GM21447 (cell line): ENCODE results near the gene SHB.

Experiments
- ATAC-seq: cut with Tn5 transposase; IDR thresholded peaks from one replicate; pipeline ENCODE4 v1.9.1; 2021; ENCODE audit not compliant: unreplicated experiment

The SHB gene

DNA sequence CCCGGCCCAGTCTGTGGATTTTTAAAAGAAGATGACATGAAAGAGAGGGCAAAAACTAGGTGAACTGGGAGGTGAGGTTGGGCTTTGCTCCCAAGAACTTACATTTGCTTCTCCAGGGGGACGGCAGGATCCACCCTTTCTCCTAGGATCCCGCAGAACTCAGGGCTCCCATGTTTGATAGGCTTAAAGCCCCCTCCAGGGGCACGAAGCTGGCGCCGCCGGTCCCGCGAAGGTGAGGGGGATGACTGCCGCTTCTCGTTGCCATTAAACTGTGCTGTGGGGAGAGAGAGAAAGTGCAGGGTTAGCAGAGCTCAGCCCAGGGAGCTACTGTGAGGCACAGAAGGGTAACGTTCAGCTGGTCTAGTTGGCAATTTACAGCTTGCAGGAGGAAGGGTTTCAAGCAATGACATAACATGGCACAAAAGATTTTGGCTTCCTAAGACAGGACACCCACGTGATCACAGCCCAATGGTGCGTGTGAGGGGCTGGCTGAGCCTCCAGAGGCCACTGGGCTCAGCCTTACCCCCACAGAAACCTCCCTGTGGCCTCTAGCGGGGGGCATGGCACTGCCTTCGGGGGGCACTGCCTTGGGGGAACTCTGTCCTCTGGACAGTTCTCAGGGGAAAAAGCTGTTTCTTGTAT lies 113.1 kb downstream of the SHB start:
- ATAC-seq, result no peak

- ATAC-seq, result peak; percentile 53
Measured at GRCh38 chr9:37954581-37954981, 114.4 kb downstream of the SHB start.

DNA sequence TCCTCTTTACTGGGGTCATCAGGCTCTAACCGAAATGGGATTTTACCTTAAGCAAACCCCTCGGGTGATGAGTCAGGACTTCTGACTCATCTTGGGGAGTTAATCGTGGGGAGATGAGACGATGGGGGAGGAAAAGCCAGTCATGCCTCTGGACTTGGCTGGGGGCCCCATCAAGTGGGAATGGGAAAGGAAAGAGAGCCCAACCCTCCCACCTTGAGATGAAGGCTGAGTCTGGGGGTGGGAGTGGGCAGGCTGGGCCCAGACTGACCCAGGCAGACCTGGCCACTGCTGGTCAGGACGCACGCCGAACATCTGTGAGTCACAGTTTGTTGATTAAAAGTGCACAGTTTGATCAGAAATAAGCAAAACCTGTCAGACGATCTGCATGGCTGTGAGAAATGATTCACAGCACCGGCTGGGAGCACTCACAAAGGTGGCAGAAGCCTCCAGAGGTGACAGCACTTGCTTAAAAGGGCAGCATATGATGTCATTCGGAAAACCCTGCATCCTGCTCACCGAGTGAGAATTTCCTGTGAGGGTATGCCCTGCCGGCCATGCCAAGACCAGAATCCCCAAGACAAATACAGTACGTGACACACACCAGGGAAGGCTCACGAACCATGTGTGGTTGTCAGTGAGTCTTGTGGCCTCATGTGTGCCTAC lies 115.1 kb downstream of the SHB start:
- ATAC-seq, result peak; percentile 78

DNA sequence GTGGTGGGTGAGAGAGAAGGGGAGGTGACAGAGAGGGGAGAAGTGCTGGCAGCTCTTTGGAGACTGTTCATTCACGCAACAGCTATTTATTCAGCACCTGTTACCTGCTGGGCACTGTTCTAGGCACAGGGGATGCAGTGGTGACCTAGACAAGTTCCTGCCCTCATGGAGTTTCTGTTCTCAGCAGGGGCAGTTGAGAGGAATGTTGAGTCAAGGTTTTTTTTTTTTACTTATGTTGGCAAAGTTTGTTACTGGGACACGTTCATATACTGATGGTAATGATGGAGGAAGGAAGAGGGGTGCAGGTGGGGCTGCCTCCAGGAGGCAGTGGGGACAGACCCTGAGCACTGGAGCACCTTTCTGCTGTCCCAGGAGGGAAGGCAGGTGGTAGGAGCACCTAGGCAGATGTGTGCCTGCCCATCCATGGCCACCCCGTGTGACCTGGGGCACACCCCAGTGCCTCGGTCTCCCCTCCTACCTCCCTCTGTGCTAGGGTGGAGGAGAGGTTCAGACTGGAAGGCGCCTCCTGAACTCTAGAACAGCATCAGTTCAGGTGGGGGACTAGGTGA lies 115.7 kb downstream of the SHB start:
- no peak for ATAC-seq

GRCh38 chr9:37952731-37953130 lies 116.3 kb downstream of the SHB start:
- no peak for ATAC-seq

DNA sequence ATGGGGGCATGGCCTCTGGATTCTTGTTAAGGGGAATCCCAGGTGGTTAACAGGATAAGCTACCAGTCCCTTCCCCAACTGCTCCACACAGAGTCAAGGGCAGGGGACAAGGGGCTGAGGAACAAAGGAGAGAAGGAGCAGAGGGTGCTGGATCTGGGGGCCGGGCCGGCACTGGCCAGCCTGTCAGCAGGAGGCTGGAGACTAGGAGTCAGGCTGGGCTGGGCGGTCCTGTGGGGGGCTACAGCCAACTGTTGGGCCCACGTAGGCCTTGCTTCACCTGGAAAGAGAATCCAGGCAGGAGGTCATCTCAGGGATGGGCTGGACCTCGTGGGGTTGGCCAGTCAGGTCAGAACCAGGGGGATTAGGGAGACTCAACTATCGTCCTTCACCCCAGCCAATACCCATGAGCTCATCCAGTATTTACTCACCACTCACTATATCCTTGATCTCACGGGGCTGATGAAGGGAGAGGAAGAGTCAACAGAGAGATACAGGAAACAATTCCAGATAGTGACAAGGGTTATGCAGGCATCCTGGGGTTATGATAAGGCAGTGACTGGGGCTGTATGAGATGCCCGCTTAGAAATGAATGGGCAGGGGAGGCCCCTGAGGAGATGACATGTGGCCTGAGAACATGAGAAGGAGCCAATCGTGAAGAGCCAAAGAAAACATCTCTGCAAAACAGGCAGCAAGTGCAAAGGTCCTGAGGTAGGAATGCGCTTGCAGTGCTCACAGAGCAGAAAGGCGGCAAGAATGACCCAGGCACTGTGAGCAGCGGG lies 117.2 kb downstream of the SHB start:
- ATAC-seq, result no peak

DNA sequence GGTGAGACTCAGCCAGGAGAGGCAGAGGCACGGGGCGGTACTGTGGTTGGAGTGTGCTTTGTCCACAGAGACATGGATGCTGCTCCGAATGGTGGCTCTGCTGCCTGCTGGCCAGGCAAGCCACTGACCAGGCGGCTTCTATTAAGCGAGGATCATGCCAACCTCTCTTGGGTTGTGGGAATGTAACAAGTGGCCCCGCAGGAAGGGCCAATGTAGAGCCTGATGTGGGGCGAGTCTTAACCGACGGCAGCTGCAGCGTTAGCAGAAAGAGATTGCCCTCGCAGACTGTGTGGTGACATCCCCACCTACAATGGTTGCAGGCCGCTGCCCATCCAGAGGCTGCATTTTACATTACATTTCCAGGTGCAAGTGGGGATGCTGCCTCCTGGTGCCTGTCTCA lies 118.5 kb downstream of the SHB start:
- no peak for ATAC-seq

- ATAC-seq, result no peak
Measured at GRCh38 chr9:37949576-37949975, 119.5 kb downstream of the SHB start.

DNA sequence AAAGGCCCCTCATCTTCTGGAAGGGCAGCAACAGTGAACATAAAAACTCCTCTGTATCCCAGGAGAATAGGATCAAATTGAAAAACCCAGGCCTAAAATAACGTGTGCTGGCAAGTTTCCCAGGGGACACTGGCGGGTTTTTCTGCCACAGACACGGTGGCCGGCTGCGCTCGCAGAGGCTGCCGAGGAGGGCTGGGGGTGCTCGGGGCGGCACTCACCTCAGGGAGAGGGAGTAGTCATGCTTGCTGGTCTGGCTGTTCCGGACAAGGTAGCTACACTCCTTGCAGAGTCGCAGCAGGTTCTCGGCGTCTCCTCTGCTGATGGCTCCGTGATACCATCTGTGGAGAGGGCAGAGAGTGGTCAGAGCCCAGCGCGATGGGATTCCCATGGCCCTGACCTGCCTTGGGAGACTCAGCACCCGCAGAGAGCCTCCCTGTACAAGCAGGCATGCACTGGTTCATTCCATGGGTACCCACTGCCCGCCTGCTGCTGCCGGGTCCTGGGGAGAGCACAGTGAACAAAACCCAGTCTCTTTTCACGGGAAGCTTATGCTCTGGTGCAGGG lies 120.5 kb downstream of the SHB start:
- no peak for ATAC-seq

DNA sequence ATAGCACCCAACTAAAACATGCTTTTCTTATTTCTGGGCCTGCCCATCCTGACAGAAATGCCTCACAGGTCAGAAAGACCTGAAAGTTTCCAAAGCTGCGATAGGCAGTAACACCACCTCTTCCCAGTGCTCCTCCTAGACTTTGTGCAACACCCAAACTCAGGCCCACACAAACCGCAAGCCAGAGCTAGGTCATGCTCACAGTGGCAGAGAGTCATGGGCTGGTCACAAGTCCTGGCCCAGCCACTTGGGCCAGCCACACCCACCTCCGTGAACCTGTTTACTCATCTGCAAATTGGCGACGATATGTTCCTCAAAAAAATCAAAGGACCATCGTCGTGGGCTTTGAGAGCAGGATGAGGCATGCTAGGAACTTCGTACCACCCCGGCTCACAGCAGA lies 121.0 kb downstream of the SHB start:
- no peak for ATAC-seq

GRCh38 chr9:37947471-37947870 lies 121.6 kb downstream of the SHB start:
- no peak for ATAC-seq

GRCh38 chr9:37946971-37947370 lies 122.1 kb downstream of the SHB start:
- ATAC-seq, result no peak

DNA sequence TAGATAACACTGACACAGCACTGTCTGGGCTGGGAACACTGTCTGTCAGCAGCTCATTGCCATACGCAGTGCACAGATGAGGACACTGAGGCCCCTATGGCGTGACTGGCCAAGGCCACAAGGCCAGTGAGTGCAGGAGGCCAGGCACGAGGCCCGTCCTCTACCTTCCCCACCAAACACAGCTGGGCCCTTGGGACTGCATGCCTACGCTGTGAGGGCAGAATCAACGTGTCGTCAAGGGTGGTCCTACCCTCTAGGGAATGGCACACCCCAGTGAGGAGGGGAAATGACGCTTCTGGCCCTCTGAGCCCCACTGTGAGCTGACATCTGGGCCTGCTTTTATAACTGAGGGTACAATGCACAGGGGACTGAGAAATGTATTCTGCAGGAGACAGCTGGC lies 123.0 kb downstream of the SHB start:
- no peak for ATAC-seq

- no peak for ATAC-seq
Measured at GRCh38 chr9:37944671-37945481, 124.2 kb downstream of the SHB start.

GRCh38 chr9:37944266-37944650 lies 124.8 kb downstream of the SHB start:
- no peak for ATAC-seq

DNA sequence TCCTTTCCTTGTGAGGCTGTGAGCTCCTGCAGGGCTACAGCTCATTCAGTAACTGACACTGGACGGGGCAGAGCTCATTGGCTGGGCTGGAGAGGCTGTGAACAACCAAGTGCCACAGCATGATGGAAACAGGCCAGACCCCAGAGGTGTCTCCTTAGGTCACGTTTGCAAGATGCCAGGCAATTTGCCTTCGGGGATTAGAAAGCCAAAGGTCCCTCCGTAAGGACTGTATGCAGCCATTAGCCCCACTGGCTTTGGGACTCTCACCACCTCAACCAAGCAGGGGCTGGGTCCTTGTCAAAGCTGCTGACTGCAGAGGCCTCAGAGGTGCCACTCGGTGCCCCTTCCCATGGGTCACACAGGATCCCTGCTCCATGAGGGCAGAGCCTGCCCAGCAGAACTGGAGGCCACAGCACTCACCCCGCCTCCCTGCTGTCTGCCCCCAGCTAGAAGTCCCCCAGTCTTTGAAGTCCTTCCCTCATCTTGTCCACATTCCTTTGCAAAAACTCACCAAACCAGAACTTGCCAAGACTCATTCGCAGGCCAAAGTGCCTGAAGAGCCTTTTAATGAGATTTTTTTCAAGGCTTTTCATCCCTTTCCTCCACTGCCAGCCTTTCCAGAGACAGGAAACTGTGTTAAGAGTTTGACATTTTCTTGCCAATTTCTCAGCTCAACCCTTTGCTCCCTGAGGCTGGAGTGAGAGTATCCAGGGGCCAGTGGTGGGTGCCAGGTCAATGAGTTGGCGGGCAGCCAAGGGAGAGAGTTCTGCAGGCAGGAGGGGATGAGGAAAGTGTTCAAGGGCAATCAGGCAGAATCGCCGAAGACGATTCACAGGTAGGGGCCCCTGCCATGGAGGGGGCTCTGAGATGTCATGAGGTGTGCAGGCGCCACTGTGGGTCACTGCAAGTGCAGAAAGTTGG lies 125.4 kb downstream of the SHB start:
- no peak for ATAC-seq

- ATAC-seq, result no peak
Measured at GRCh38 chr9:37942621-37943344, 126.2 kb downstream of the SHB start.

DNA sequence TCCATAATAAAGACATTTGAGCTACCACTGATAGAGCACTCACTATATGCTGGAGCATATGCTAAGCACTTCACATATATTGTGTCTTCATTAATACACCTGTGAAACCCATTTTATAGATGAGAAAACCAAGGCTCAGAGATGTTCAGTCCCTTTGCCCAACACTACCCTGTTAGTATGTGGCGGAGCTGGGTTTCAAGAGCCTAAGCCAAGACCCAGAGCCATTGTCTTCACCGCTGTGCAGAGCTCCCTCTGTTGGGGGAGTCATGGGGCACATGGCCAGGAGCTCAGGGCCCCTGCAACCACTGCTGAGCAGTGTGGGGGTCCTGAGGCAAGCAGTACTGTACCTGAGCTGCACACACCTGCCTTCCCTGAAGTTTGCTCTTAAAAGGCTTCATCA lies 127.8 kb downstream of the SHB start:
- no peak for ATAC-seq

DNA sequence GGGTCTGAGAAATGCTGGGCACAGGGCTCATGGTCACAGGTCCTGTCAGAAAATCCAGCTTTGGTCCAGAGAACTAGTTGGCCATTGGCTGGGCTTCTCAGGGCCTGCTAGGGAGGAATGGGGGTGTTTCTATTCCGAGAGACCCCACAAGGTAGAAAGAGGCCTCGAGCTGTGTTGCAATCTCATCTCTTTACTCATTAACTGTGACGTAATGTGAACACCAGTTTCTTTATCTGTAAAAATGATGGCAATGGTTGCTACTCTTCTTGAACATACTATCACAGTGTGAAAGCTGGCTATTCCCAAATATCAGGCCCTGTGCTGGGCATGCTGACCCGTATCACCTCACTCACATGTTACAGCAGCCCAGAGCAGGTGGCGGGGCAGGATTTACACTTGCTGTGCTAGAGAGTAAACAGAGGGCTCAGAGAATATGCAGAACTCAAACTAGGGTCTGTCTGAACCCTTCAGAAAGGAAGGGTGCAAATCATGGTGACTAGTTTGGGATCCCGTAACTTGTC lies 129.4 kb downstream of the SHB start:
- ATAC-seq, result no peak
